Left lung (tissue), 10 donors: ENCODE data around the gene MRPL39. TPM values are rescaled to one million over a fixed set of nuclear protein-coding genes. Genes with fewer than 3 reads are reported as not detected.

Source experiments
- ATAC-seq: fragments of 200-7000 bp; cut with Tn5 transposase; one replicate; pipeline ENCODE4 v1.9.1; 2020; ENCODE audit warnings: moderate library complexity
- DNase-seq, 4 donors: peaks; one replicate each; pipeline ENCODE4 v3.0.0-alpha.2; 2013 to 2020
- H3K27ac ChIP-seq, 2 donors: fragments of 200-600 bp; sonication (generic) in 1 of 2; one replicate each; pipeline versions ENCODE4 v1.5.0 to v1.8.0; 2020 to 2021
- H3K27me3 ChIP-seq, 2 donors: fragments of 200-600 bp; sonication (generic) in 1 of 2; one replicate each; pipeline versions ENCODE4 v1.5.0 to v1.8.0; 2020 to 2021
- H3K36me3 ChIP-seq, 2 donors: fragments of 200-600 bp; sonication (generic) in 1 of 2; one replicate each; pipeline versions ENCODE4 v1.5.0 to v1.8.0; 2020 to 2021
- H3K4me1 ChIP-seq, 2 donors: fragments of 200-600 bp; one replicate each; pipeline ENCODE4 v1.8.0; 2021
- H3K4me3 ChIP-seq, 2 donors: fragments of 200-600 bp; sonication (generic) in 1 of 2; one replicate each; pipeline versions ENCODE4 v1.5.0 to v1.8.0; 2020 to 2021; ENCODE audit warnings: mild to moderate bottlenecking in 1 of 2
- H3K9me3 ChIP-seq, 2 donors: fragments of 200-600 bp; sonication (generic) in 1 of 2; one replicate each; pipeline versions ENCODE4 v1.5.0 to v1.8.0; 2020 to 2021
- CTCF ChIP-seq, 2 donors: fragments of 200-600 bp; sonication (generic) in 1 of 2; IDR thresholded peaks; one replicate each; pipeline versions ENCODE4 v1.5.0 to v1.8.0; 2021; ENCODE audit warnings: antibody characterized with exemption in 2 of 2
- intact Hi-C, 2 donors: fragments of 100-400 bp; cut with DNase I; formaldehyde crosslinking; loops; one replicate each; pipeline versions ENCODE4 v1.11.2 to v1.14.2; 2022
- polyA plus RNA-seq, 6 donors: library from polyadenylated mRNA; unstranded; fragments of 120-200 nt; gene quantifications; one replicate each; pipeline ENCODE4 v1.2.1, GENCODE V29; 2013; ENCODE audit not compliant: insufficient read length in 6 of 6
- total RNA-seq, 2 donors: library from RNA; stranded (reverse); fragmentation: NEBNext Ultra II Directional; extraction: Animal tissue kit (Norgen Biotek cat#: 25700); gene quantifications; one replicate each; pipeline ENCODE4 v1.2.1, GENCODE V29; 2021
- donor health status: DM: no; HTN: yes; CAD: no.
- donor health status: DM: no; HTN: no; CAD: no.

MRPL39 gene
- total and polyA plus RNA-seq, 8 donors = 21.3 to 36.2 (median 33.1) TPM

DNA sequence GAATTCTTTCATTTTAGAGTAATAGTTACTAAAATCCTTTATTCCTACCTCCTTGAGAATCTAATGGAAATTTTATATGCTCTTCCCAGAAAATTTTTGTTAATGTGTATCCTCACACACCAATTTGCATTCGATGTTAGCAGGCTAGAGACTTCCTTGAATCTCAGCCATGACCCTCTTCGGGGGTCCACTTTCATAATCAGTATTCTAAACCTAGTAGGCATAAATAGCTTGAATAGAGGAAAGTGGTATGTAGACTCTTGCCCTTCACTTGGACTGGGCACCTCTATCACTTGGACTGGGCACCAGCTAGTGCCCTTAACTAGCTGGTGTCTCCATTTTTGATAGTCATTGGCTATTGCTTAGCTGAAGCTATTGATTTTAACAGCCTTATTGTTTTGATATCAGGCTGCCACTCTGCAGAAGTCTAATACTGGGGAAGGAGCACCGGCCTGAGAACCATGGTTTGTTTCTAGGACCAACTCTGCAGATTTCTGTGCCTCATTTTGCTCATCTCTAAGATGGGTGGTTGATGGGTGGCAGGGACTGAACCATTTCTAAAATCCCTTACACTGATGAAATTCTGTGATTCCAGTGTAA lies 42.8 kb downstream of the MRPL39 start:
- peaks cover 0 to 6% of the 10 kb centered on the region in 2 donors for H3K36me3 ChIP-seq
- no peak for DNase-seq
- no peaks in the 10 kb centered on the region for H3K9me3 ChIP-seq
- H3K27ac ChIP-seq = no peak overlapping the region
- no peak for TF ChIP-seq CTCF (IDR thresholded peaks at IDR 0.05)
- H3K4me1 ChIP-seq = peaks cover 0 to 46% of the 10 kb centered on the region in 2 donors
- peaks cover 0 to 9% of the 10 kb centered on the region in 2 donors for H3K27me3 ChIP-seq
- intact Hi-C loops = no loop called here
- ATAC-seq = no peak
- no peak overlapping the region for H3K4me3 ChIP-seq

DNA sequence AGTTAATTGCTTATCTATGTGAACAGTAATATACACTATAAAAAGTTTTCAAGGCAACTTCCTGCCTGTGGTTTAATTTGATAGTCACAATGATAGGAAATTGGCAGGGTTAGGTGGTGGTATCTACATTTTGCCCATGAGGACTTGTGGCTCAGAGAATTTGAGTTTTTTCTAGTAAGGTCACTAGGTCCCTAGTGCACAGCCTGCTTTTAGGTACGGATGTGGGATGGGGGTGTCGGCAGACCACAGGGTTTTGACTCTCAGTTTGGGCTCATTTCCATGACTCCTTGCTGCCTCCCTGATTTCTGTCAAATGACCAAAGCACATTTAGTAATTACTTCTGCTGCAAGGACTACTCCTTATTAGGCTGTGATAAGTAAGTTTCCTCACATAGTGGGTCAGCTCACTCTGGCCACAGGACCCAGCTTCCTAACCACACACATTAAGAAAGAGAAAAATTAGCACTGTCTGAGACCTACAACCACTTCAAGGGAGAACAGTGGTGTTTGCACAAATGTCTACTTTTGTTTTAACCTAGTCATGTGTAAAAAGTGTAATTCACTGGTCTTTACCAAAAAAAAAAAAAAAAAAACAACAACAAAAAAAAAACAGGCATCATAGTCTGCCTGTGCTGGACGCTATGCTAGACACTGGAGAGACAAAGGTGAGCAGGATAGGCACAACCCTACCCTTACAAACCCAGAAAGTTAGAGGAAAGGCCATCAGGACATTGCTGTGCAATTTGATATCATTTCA lies 43.7 kb downstream of the MRPL39 start:
- no peak for TF ChIP-seq CTCF (IDR thresholded peaks at IDR 0.05)
- H3K4me3 ChIP-seq = peak overlapping the region in 1 of 2 donors; percentile 47

GRCh38 chr21:25562660-25563059 lies 44.6 kb downstream of the MRPL39 start:
- no peak for ATAC-seq
- peak overlapping the region; percentile 50 to 76 for H3K27ac ChIP-seq
- H3K9me3 ChIP-seq = no peaks in the 10 kb centered on the region
- peak overlapping the region in 1 of 2 donors; percentile 47 for H3K4me3 ChIP-seq
- no peak for TF ChIP-seq CTCF (IDR thresholded peaks at IDR 0.05)
- H3K36me3 ChIP-seq = peaks cover 0 to 6% of the 10 kb centered on the region in 2 donors
- intact Hi-C loops = no loop called here
- H3K4me1 ChIP-seq = peaks cover 0 to 37% of the 10 kb centered on the region in 2 donors
- no peak for DNase-seq
- peaks cover 0 to 9% of the 10 kb centered on the region in 2 donors for H3K27me3 ChIP-seq

More for the DNA sequence above, 43.7 kb downstream of the MRPL39 start:
- peaks cover 0 to 46% of the 10 kb centered on the region in 2 donors for H3K4me1 ChIP-seq
- ATAC-seq (no peak), DNase-seq (no peak)
- H3K27me3 ChIP-seq = peaks cover 0 to 9% of the 10 kb centered on the region in 2 donors
- H3K36me3 ChIP-seq = peaks cover 0 to 6% of the 10 kb centered on the region in 2 donors
- H3K27ac ChIP-seq = no peak overlapping the region
- no peaks in the 10 kb centered on the region for H3K9me3 ChIP-seq
- intact Hi-C loops = no loop called here

DNA sequence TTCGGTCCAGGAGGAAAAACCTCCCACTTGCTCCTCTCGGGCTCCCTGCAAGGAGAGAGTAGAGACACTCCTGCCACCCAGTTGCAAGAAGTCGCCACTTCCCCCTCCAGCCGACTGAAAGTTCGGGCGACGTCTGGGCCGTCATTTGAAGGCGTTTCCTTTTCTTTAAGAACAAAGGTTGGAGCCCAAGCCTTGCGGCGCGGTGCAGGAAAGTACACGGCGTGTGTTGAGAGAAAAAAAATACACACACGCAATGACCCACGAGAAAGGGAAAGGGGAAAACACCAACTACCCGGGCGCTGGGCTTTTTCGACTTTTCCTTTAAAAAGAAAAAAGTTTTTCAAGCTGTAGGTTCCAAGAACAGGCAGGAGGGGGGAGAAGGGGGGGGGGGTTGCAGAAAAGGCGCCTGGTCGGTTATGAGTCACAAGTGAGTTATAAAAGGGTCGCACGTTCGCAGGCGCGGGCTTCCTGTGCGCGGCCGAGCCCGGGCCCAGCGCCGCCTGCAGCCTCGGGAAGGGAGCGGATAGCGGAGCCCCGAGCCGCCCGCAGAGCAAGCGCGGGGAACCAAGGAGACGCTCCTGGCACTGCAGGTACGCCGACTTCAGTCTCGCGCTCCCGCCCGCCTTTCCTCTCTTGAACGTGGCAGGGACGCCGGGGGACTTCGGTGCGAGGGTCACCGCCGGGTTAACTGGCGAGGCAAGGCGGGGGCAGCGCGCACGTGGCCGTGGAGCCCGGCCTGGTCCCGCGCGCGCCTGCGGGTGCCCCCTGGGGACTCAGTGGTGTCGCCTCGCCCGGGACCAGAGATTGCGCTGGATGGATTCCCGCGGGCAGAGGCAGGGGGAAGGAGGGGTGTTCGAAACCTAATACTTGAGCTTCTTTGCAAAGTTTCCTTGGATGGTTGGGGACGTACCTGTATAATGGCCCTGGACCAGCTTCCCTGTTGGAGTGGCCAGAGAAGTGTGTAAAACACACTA lies 45.3 kb downstream of the MRPL39 start:
- Histone ChIP-seq H3K27ac (peak overlapping the region; percentile 50 to 76), H3K4me3 (peak overlapping the region; percentile 47 to 52), H3K4me1 (peaks cover 0 to 36% of the 10 kb centered on the region in 2 donors), H3K9me3 (no peaks in the 10 kb centered on the region), H3K36me3 (peaks cover 0 to 6% of the 10 kb centered on the region in 2 donors), H3K27me3 (peaks cover 0 to 9% of the 10 kb centered on the region in 2 donors)
- intact Hi-C loops = no loop called here
- peak; percentile 75 for ATAC-seq
- TF ChIP-seq CTCF (IDR thresholded peaks at IDR 0.05) = no peak
- peak in 3 of 4 donors; percentile 43 to 86 (median 74) for DNase-seq
